HEK293 (cell line): ENCODE data around the gene TUT1.
"Not testable (repeated sequence)": the region's sequence is repeated elsewhere in the genome, so short reads cannot be mapped to it uniquely, and the experiment has no call there.

Experiments used
- CTCF ChIA-PET: fragments of 350-600 bp; formaldehyde crosslinking; extraction: SDS; loops from one replicate; lab custom pipeline; 2021; ENCODE audit warnings: antibody characterized with exemption; lab: Yijun Ruan, JAX
- POLR2A ChIA-PET: fragments of 300-600 bp; formaldehyde crosslinking; extraction: SDS; loops from one replicate; lab custom pipeline; 2020; ENCODE audit warnings: antibody characterized with exemption, inconsistent platforms; lab: Yijun Ruan, JAX
- H3K27ac ChIP-seq: fragments of 200-500 bp; sonication (Bioruptor generic); 2 replicates; pipeline ENCODE4 v1.5.1; 2014; ENCODE audit warnings: low read depth, low read length, control low read depth, inconsistent platforms; ENCODE audit errors: extremely low read depth
- H3K36me3 ChIP-seq, 2 experiments: fragments of 200-500 bp in 1 of 2; sonication (Bioruptor generic) in 1 of 2; 1 replicate in 1 of 2; 2 replicates in 1 of 2; pipeline ENCODE4 v1.5.1; 2014 to 2017; ENCODE audit warnings: inconsistent platforms in 2 of 2, low read length in 2 of 2; ENCODE audit not compliant: control insufficient read depth in 2 of 2, insufficient read depth in 1 of 2
- H3K4me1 ChIP-seq: fragments of 200-500 bp; sonication (Bioruptor generic); 2 replicates; pipeline ENCODE4 v1.5.1; 2014; ENCODE audit warnings: mild to moderate bottlenecking, low read length, inconsistent platforms; ENCODE audit not compliant: control insufficient read depth, insufficient read depth
- H3K4me3 ChIP-seq: 2 replicates; pipeline ENCODE4 v1.5.1; 2011; ENCODE audit warnings: low read depth, mild to moderate bottlenecking, control low read depth, low read length, moderate library complexity
- H3K9me3 ChIP-seq: fragments of 200-500 bp; sonication (Bioruptor generic); 2 replicates; pipeline ENCODE4 v1.5.1; 2014; ENCODE audit warnings: low read depth, low read length, inconsistent platforms; ENCODE audit not compliant: control insufficient read depth, insufficient read depth
- BCL11B ChIP-seq: fragments of 450-650 bp; formaldehyde crosslinking; IDR thresholded peaks from 2 replicates; pipeline ENCODE4 v1.5.1; 2016; ENCODE audit warnings: low read depth, missing biosample characterization, missing genetic modification characterization
- GLI2 ChIP-seq: fragments of 450-650 bp; formaldehyde crosslinking; IDR thresholded peaks from 2 replicates; pipeline ENCODE4; 2017; ENCODE audit warnings: missing biosample characterization, missing genetic modification characterization, low read depth, borderline replicate concordance
- ZBTB26 ChIP-seq: fragments of 450-650 bp; formaldehyde crosslinking; optimal IDR thresholded peaks from 2 replicates; pipeline ENCODE3; 2016; ENCODE audit warnings: missing biosample characterization, mild to moderate bottlenecking, missing genetic modification characterization
- ZBTB49 ChIP-seq: fragments of 450-650 bp; formaldehyde crosslinking; IDR thresholded peaks from 2 replicates; pipeline ENCODE4 v1.5.1; 2016; ENCODE audit warnings: missing biosample characterization, missing genetic modification characterization, low read depth
- ZNF138 ChIP-seq: fragments of 450-650 bp; formaldehyde crosslinking; IDR thresholded peaks from 2 replicates; pipeline ENCODE4 v1.5.1; 2016; ENCODE audit warnings: missing biosample characterization, missing genetic modification characterization, borderline replicate concordance
- ZNF148 ChIP-seq: fragments of 450-650 bp; formaldehyde crosslinking; IDR thresholded peaks from 2 replicates; pipeline ENCODE4 v1.5.0; 2017; ENCODE audit warnings: missing biosample characterization, missing genetic modification characterization, borderline replicate concordance
- ZNF221 ChIP-seq: fragments of 450-650 bp; formaldehyde crosslinking; IDR thresholded peaks from 2 replicates; pipeline ENCODE4 v1.5.1; 2017; ENCODE audit warnings: missing biosample characterization, missing genetic modification characterization, borderline replicate concordance
- ZNF239 ChIP-seq: fragments of 450-650 bp; formaldehyde crosslinking; IDR thresholded peaks from 2 replicates; pipeline ENCODE4 v1.5.1; 2016; ENCODE audit warnings: missing biosample characterization, missing genetic modification characterization
- ZNF335 ChIP-seq: fragments of 450-650 bp; formaldehyde crosslinking; conservative IDR thresholded peaks from 2 replicates; pipeline ENCODE4 v1.5.1; 2016; ENCODE audit warnings: missing biosample characterization, missing genetic modification characterization
- ZNF394 ChIP-seq: fragments of 450-650 bp; formaldehyde crosslinking; IDR thresholded peaks from 2 replicates; pipeline ENCODE4 v1.5.1; 2016; ENCODE audit warnings: missing biosample characterization, missing genetic modification characterization, mild to moderate bottlenecking, moderate library complexity, borderline replicate concordance
- ZNF513 ChIP-seq: fragments of 450-650 bp; IDR thresholded peaks from 2 replicates; pipeline ENCODE4 v1.5.1; 2018; ENCODE audit warnings: missing biosample characterization, missing genetic modification characterization
- ZNF544 ChIP-seq: fragments of 450-650 bp; formaldehyde crosslinking; IDR thresholded peaks from 2 replicates; pipeline ENCODE4 v1.5.0; 2017; ENCODE audit warnings: missing biosample characterization, missing genetic modification characterization
- ZNF560 ChIP-seq: fragments of 450-650 bp; formaldehyde crosslinking; IDR thresholded peaks from 2 replicates; pipeline ENCODE4 v1.5.1; 2017; ENCODE audit warnings: missing biosample characterization, missing genetic modification characterization, borderline replicate concordance
- ZNF571 ChIP-seq: fragments of 450-650 bp; formaldehyde crosslinking; IDR thresholded peaks from 2 replicates; pipeline ENCODE4 v1.5.0; 2017; ENCODE audit warnings: missing biosample characterization, missing genetic modification characterization
- ZNF596 ChIP-seq: fragments of 450-650 bp; IDR thresholded peaks from 2 replicates; pipeline ENCODE4 v1.5.0; 2018; ENCODE audit warnings: missing biosample characterization, mild to moderate bottlenecking, missing genetic modification characterization, moderate library complexity
- ZNF664 ChIP-seq: fragments of 450-650 bp; formaldehyde crosslinking; IDR thresholded peaks from 2 replicates; pipeline ENCODE4 v1.5.1; 2016; ENCODE audit warnings: missing biosample characterization, missing genetic modification characterization
- ZNF76 ChIP-seq: fragments of 450-650 bp; formaldehyde crosslinking; IDR thresholded peaks from 2 replicates; pipeline ENCODE4; 2016; ENCODE audit warnings: low read depth, missing biosample characterization, missing genetic modification characterization, borderline replicate concordance
- ZXDB ChIP-seq: fragments of 450-650 bp; formaldehyde crosslinking; IDR thresholded peaks from 2 replicates; pipeline ENCODE4 v1.5.1; 2016; ENCODE audit warnings: missing biosample characterization, missing genetic modification characterization

The TUT1 gene

GRCh38 chr11:62566247-62566646 is 25.1 kb downstream of the TUT1 start (continued):
- no peak for TF ChIP-seq ZBTB49 (tag by site-specific recombination)

- Histone ChIP-seq H3K27ac (no peak overlapping the region), H3K4me1 (no peaks in the 10 kb centered on the region), H3K36me3 (peaks cover 37 to 89% of the 10 kb centered on the region in 2 experiments), H3K4me3 (no peak overlapping the region), H3K9me3 (no peaks in the 10 kb centered on the region)
- TF ChIP-seq ZNF513 (tag by site-specific recombination) (no peak), ZNF394 (tag by site-specific recombination) (peak; percentile 34; the same call in 1 of the 2 replicates)
- ChIA-PET POLR2A (interaction anchor here (0.6 to 3.4 kb wide), 9 partner anchors 8 to 291 kb away, joined by 3 to 29 read pairs (median 4); partner anchors contain the start of genes EEF1G, TUT1 and UQCC3), CTCF (interaction anchor here (1.6 to 1.7 kb wide), 2 partner anchors 27 to 141 kb away, joined by 5 to 7 read pairs; partner anchors contain the start of gene TUT1)
These were observed 26.1 kb downstream of the TUT1 start for GRCh38 chr11:62565100-62565802.

GRCh38 chr11:62561677-62562230 is 29.6 kb downstream of the TUT1 start:
- not testable (repeated sequence) for H3K27ac ChIP-seq, H3K4me1 ChIP-seq, H3K9me3 ChIP-seq, H3K4me3 ChIP-seq
- 0 out of 2 replicates have a peak, but pooled peaks have one; percentile 29 for TF ChIP-seq ZXDB
- ChIA-PET POLR2A (interaction anchor here (0.6 to 3.4 kb wide), 6 partner anchors 8 to 414 kb away, joined by 3 to 29 read pairs (median 4); partner anchors contain the start of genes EEF1G and TUT1), CTCF (interaction anchor here (1.1 to 5.2 kb wide), 7 partner anchors 11 to 166 kb away, joined by 5 to 80 read pairs (median 13); partner anchors contain the start of gene EEF1G)
- peaks cover 19 to 91% of the 10 kb centered on the region in 2 experiments for H3K36me3 ChIP-seq

GRCh38 chr11:62560566-62561103 is 30.7 kb downstream of the TUT1 start:
- POLR2A ChIA-PET = interaction anchor here (0.6 to 2.5 kb wide), 14 partner anchors 9 to 415 kb away, joined by 3 to 13 read pairs (median 4); partner anchors contain the start of genes AHNAK, EEF1G, GANAB and MTA2
- Histone ChIP-seq H3K27ac (no peak overlapping the region), H3K4me3 (no peak overlapping the region), H3K4me1 (peaks cover 6% of the 10 kb centered on the region; the same call in 1 of the 2 replicates), H3K9me3 (no peaks in the 10 kb centered on the region), H3K36me3 (peaks cover 16 to 82% of the 10 kb centered on the region in 2 experiments)
- CTCF ChIA-PET = interaction anchor here (0.5 to 5.2 kb wide), 33 partner anchors 9 to 1029 kb away, joined by 3 to 80 read pairs (median 4); partner anchors contain the start of genes AHNAK, EEF1G, SCGB1A1 and TUT1
- TF ChIP-seq ZNF148 (tag by site-specific recombination) (no peak), ZNF571 (tag by site-specific recombination) (no peak), GLI2 (no peak), ZNF544 (tag by site-specific recombination) (no peak), BCL11B (tag by site-specific recombination) (no peak), ZNF596 (tag by site-specific recombination) (no peak), ZNF221 (tag by site-specific recombination) (no peak), ZBTB26 (no peak), ZNF335 (tag by site-specific recombination) (no peak), ZNF239 (no peak), ZNF138 (tag by site-specific recombination) (no peak), ZNF664 (tag by site-specific recombination) (no peak), ZNF76 (no peak), ZNF560 (tag by site-specific recombination) (no peak)
